Mammary epithelial cell (primary cell): ENCODE data around the gene PECR.

Source experiments
- CTCF ChIP-seq, 2 donors: IDR thresholded peaks in 1 of 2; conservative IDR thresholded peaks in 1 of 2; 2 replicates each; pipeline ENCODE4 v1.5.1; 2011 to 2012; ENCODE audit warnings: inconsistent platforms in 2 of 2, low read length in 2 of 2, mild to moderate bottlenecking in 2 of 2, control low read depth in 1 of 2, low read depth in 1 of 2; ENCODE audit not compliant: insufficient read depth in 1 of 2; ENCODE audit errors: extremely low read depth in 1 of 2
- EZH2 ChIP-seq: IDR thresholded peaks from 2 replicates; pipeline ENCODE4 v1.6.1; 2012; ENCODE audit warnings: low read length, inconsistent platforms, borderline replicate concordance

GRCh38 chr2:216018709-216019108 is 62.9 kb downstream of the PECR start:
- no peak for TF ChIP-seq CTCF (conservative IDR thresholded peaks at IDR 0.05 in 1 of 2, IDR thresholded peaks at IDR 0.05 in 1 of 2; ENCODE audit: extremely low read depth in 1 of 2, insufficient read depth in 1 of 2, low read depth in 1 of 2, low read length in 2 of 2)
- TF ChIP-seq EZH2, result no peak
